ENCODE measurements around the gene SPHK1.

DNA sequence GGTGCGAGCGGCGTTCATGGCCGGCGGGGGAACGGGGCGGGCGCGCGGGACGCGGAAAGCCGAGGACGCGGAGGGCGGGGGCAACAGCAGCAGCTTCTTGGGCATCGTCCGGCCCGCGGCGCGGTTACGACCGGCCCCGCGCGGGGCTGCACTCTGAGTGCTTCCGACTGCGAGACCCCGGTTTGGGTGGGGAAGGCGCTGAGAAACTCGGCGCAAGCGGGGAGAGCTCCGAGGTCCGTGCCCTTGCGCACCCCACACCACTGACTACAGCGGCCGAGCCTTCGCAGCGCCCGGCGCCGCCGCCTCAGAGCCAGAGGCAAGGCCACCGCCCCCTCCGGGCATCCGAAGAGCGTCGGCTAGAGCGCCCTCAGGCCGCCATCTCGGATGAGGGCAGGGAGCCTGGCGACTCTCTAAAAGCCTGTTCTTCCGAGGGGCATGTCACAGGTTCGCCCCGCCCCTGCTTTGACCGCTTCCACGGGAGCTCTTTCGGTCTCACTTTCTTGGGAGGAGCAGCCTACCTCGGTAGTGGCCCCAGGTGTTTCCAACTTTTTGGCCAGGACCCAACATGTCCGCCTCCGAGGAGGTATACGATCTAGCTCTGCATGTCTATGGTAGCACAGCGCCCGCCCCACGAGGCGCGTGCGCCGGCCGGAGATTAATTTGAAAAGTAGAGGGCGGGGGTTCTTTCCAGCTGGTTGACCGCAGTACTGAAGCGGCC is 30.7 kb upstream of the SPHK1 start, which contains the start of gene PRPSAP1:
- TF ChIP-seq POLR2A (IDR thresholded peaks at IDR 0.05; ENCODE audit: low read depth, low read length) (peak; percentile 95), POLR2AphosphoS5 (IDR thresholded peaks at IDR 0.05; ENCODE audit: low read depth, low read length) (peak; percentile 87), TAF1 (IDR thresholded peaks at IDR 0.05; ENCODE audit: borderline replicate concordance, low read depth, low read length) (peak; percentile 91)
